Adrenal gland (tissue), 12 donors: Measurements from ENCODE around the gene USF3. TPM values are rescaled to one million over a fixed set of nuclear protein-coding genes. Genes with fewer than 3 reads are reported as not detected.

ENCODE experiments used
- DNase-seq, 7 donors: peaks; one replicate each; pipeline ENCODE4 v3.0.0-alpha.2; 2019 to 2020
- H3K27ac ChIP-seq, 5 donors: fragments of 200-600 bp; sonication (generic) in 4 of 5; 1 replicate in 3 of 5; 2 replicates in 2 of 5; pipeline versions ENCODE4 v1.5.1 to v1.8.0; 2016 to 2020; ENCODE audit warnings: mild to moderate bottlenecking in 1 of 5
- H3K27me3 ChIP-seq: fragments of 200-600 bp; 2 replicates; pipeline ENCODE4 v1.8.0; 2021
- H3K36me3 ChIP-seq, 2 donors: fragments of 200-600 bp; replicated peaks in 1 of 2; 1 replicate in 1 of 2; 2 replicates in 1 of 2; pipeline versions ENCODE4 v1.5.1 to v1.8.0; 2018 to 2022
- H3K4me1 ChIP-seq, 2 donors: fragments of 200-600 bp; replicated peaks in 1 of 2; 1 replicate in 1 of 2; 2 replicates in 1 of 2; pipeline versions ENCODE4 v1.5.1 to v1.8.0; 2018 to 2021
- H3K4me3 ChIP-seq, 4 donors: fragments of 200-600 bp; sonication (generic) in 3 of 4; one replicate each; pipeline ENCODE4 v1.5.1; 2016 to 2018
- H3K9me3 ChIP-seq, 3 donors: fragments of 200-600 bp; sonication (generic) in 1 of 3; replicated peaks in 1 of 3; 1 replicate in 2 of 3; 2 replicates in 1 of 3; pipeline versions ENCODE4 v1.5.1 to v1.8.0; 2016 to 2021
- CTCF ChIP-seq, 6 experiments: fragments of 450-650 bp in 4 of 6; fragments of 200-600 bp in 2 of 6; sonication (generic) in 1 of 6; IDR thresholded peaks; 1 replicate in 5 of 6; 2 replicates in 1 of 6; pipeline versions ENCODE4 v1.5.1 to v1.8.0; 2016 to 2021; ENCODE audit warnings: antibody characterized with exemption in 6 of 6, mild to moderate bottlenecking in 2 of 6, moderate library complexity in 1 of 6
- POLR2A ChIP-seq, 2 donors: fragments of 450-650 bp; IDR thresholded peaks; one replicate each; pipeline ENCODE4 v1.6.1; 2017; ENCODE audit warnings: antibody characterized with exemption in 2 of 2, mild to moderate bottlenecking in 2 of 2, moderate library complexity in 1 of 2
- WGBS, 4 donors: extraction: QIAGEN DNeasy Blood & Tissue Kit in 2 of 4; methylation state at CpG; one replicate each; pipeline versions ENCODE4 v1.1.5 to v1.1.7; 2013 to 2017; 5-methylcytosine and 5-hydroxymethylcytosine counted together
- intact Hi-C, 2 donors: fragments of 100-400 bp; cut with DNase I; formaldehyde crosslinking; loops; one replicate each; pipeline versions ENCODE4 v1.14.1 to v1.15.0; 2022 to 2023
- polyA plus RNA-seq, 3 donors: library from polyadenylated mRNA; stranded (reverse); fragments of 200-250 nt in 2 of 3; fragments of 350-450 nt in 1 of 3; fragmentation: Illumina TruSeq in 1 of 3; extraction: RNeasy Lipid Tissue Mini Kit (QIAGEN cat#74804) in 1 of 3; gene quantifications; one replicate each; pipeline ENCODE4 v1.2.3, GENCODE V29; 2013 to 2014
- total RNA-seq, 9 donors: library from RNA; depleted of rRNA in 4 of 9; stranded (reverse); fragments of >200 nt in 4 of 9; fragments of 120-200 nt in 1 of 9; fragmentation: NEBNext Ultra II Directional in 1 of 9; extraction: Animal tissue kit (Norgen Biotek cat#: 25700) in 1 of 9; gene quantifications; one replicate each; pipeline versions ENCODE4 v1.1.0 to v1.2.4, GENCODE V29; 2013 to 2023
- donor health status: healthy with polysubstance abuse.
- donor health status: Bipolar disorder and iron deficiency.
- donor health status: DM: yes; HTN: yes; CAD: no.
- donor health status: DM: no; HTN: no; CAD: no.
- donor health status: DM: no; HTN: no; CAD: no.
- donor health status: DM: yes; HTN: yes; CAD: no.

The USF3 gene
- total and polyA plus RNA-seq, 12 donors: 3.9 to 22.4 (median 14.4) TPM

GRCh38 chr3:113649174-113649845 is 47.1 kb downstream of the USF3 start:
- DNase-seq: no peak
- H3K4me3 ChIP-seq: no peak overlapping the region
- 92 to 96% (median 94%) methylated on average over 6 of the region's 6 CpGs for WGBS, 4 donors
- no peak overlapping the region for H3K27ac ChIP-seq
- peaks cover 0 to 8% (median 0%) of the 10 kb centered on the region in 3 donors for H3K9me3 ChIP-seq
- H3K4me1 ChIP-seq: no peaks in the 10 kb centered on the region
- H3K27me3 ChIP-seq: no peaks in the 10 kb centered on the region
- TF ChIP-seq POLR2A (IDR thresholded peaks at IDR 0.05): no peak
- TF ChIP-seq CTCF (IDR thresholded peaks at IDR 0.05): no peak
- H3K36me3 ChIP-seq: no peaks in the 10 kb centered on the region
- intact Hi-C loops: no loop called here

- H3K27ac ChIP-seq: no peak overlapping the region
- H3K9me3 ChIP-seq: peaks cover 0 to 8% (median 0%) of the 10 kb centered on the region in 3 donors
- intact Hi-C loops: no loop called here
- no peaks in the 10 kb centered on the region for H3K4me1 ChIP-seq
- DNase-seq: no peak
- no peak for TF ChIP-seq CTCF (IDR thresholded peaks at IDR 0.05)
- TF ChIP-seq POLR2A (IDR thresholded peaks at IDR 0.05): no peak
- H3K27me3 ChIP-seq: no peaks in the 10 kb centered on the region
- no peaks in the 10 kb centered on the region for H3K36me3 ChIP-seq
- H3K4me3 ChIP-seq: no peak overlapping the region
Measured at GRCh38 chr3:113648524-113648923, 47.9 kb downstream of the USF3 start.

GRCh38 chr3:113643583-113643982 is 52.9 kb downstream of the USF3 start:
- 95 to 97% (median 96%) methylated on average over 7 of the region's 7 CpGs for WGBS, 4 donors
- intact Hi-C loops: no loop called here
- H3K27me3 ChIP-seq: no peaks in the 10 kb centered on the region
- H3K9me3 ChIP-seq: peaks cover 0 to 8% (median 0%) of the 10 kb centered on the region in 3 donors
- no peak for DNase-seq
- no peak overlapping the region for H3K4me3 ChIP-seq
- TF ChIP-seq CTCF (IDR thresholded peaks at IDR 0.05) (no peak), POLR2A (IDR thresholded peaks at IDR 0.05) (no peak)
- no peaks in the 10 kb centered on the region for H3K4me1 ChIP-seq
- no peak overlapping the region for H3K27ac ChIP-seq
- no peaks in the 10 kb centered on the region for H3K36me3 ChIP-seq

GRCh38 chr3:113638910-113639309 is 57.5 kb downstream of the USF3 start:
- H3K4me1 ChIP-seq: no peaks in the 10 kb centered on the region
- H3K27me3 ChIP-seq: no peaks in the 10 kb centered on the region
- TF ChIP-seq CTCF (IDR thresholded peaks at IDR 0.05) (no peak), POLR2A (IDR thresholded peaks at IDR 0.05) (no peak)
- H3K27ac ChIP-seq: no peak overlapping the region
- no peaks in the 10 kb centered on the region for H3K36me3 ChIP-seq
- H3K4me3 ChIP-seq: no peak overlapping the region
- WGBS, 4 donors: 96 to 99% (median 97%) methylated on average over 3 of the region's 3 CpGs
- no peak for DNase-seq
- H3K9me3 ChIP-seq: no peaks in the 10 kb centered on the region
- intact Hi-C loops: no loop called here
